ENCODE data around the gene TEX2.

DNA sequence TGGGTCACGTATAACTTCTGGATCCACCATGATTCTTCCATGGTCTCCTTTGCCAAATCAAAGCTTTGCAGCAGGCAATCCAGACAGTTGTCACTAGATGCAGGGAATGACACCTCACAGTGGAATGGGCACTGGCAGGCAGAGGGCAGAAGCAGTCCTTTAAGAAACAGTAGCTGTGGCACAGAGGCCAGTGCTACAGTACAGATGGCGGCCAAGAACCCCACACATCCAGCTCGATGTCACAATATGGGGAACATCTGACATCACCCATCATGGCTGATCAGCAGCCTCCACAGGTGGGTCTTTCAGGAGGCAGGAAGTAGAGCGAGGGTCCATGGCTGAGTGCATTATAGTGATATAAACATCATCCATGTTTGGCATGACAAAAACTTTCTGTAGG, 114.4 kb downstream of the TEX2 start:
- TF ChIP-seq, protein P1, sequence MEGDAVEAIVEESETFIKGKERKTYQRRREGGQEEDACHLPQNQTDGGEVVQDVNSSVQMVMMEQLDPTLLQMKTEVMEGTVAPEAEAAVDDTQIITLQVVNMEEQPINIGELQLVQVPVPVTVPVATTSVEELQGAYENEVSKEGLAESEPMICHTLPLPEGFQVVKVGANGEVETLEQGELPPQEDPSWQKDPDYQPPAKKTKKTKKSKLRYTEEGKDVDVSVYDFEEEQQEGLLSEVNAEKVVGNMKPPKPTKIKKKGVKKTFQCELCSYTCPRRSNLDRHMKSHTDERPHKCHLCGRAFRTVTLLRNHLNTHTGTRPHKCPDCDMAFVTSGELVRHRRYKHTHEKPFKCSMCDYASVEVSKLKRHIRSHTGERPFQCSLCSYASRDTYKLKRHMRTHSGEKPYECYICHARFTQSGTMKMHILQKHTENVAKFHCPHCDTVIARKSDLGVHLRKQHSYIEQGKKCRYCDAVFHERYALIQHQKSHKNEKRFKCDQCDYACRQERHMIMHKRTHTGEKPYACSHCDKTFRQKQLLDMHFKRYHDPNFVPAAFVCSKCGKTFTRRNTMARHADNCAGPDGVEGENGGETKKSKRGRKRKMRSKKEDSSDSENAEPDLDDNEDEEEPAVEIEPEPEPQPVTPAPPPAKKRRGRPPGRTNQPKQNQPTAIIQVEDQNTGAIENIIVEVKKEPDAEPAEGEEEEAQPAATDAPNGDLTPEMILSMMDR (IDR thresholded peaks at IDR 0.05), result no peak
- TF ChIP-seq, protein P2, sequence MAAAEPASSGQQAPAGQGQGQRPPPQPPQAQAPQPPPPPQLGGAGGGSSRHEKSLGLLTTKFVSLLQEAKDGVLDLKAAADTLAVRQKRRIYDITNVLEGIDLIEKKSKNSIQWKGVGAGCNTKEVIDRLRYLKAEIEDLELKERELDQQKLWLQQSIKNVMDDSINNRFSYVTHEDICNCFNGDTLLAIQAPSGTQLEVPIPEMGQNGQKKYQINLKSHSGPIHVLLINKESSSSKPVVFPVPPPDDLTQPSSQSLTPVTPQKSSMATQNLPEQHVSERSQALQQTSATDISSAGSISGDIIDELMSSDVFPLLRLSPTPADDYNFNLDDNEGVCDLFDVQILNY (CRISPR knock-in tag; IDR thresholded peaks at IDR 0.05), result no peak

Data from WTC11 (cell line).